GM19438 (cell line): ENCODE measurements around the gene ANKIB1.

Source experiments
- ATAC-seq: cut with Tn5 transposase; IDR thresholded peaks from one replicate; pipeline ENCODE4 v1.9.1; 2021; ENCODE audit warnings: low read depth; ENCODE audit not compliant: unreplicated experiment

ANKIB1 gene

GRCh38 chr7:92266415-92267241, 20.9 kb downstream of the ANKIB1 start:
- ATAC-seq, result no peak

- ATAC-seq, result no peak
Measured at GRCh38 chr7:92268921-92269320, 23.1 kb downstream of the ANKIB1 start.

DNA sequence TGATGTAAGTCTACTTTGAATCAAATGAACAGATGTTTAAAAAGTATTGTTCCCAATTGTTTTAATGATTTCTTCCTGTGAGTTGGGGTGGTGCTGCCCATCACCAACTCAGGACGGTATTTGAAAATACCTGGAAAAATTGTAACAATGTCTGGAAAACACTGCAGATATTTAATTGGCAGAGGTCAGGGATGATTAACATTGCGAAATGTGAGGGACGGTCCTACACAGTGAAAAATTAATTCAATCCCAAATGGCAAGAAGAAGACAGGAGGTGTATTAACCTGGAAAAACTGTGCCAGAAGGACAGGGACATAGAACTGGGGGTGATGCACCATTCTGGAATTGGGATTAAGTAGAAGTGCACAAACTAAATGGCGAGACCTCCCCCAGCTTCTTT, 29.6 kb downstream of the ANKIB1 start:
- ATAC-seq, result no peak

- peak; percentile 79 for ATAC-seq
Measured at GRCh38 chr7:92276460-92276864, 30.7 kb downstream of the ANKIB1 start.

GRCh38 chr7:92279396-92280031, 33.7 kb downstream of the ANKIB1 start:
- no peak for ATAC-seq

- ATAC-seq, result no peak
Measured at GRCh38 chr7:92281031-92281430, 35.3 kb downstream of the ANKIB1 start.

- no peak for ATAC-seq
Measured at GRCh38 chr7:92282221-92282814, 36.5 kb downstream of the ANKIB1 start.

DNA sequence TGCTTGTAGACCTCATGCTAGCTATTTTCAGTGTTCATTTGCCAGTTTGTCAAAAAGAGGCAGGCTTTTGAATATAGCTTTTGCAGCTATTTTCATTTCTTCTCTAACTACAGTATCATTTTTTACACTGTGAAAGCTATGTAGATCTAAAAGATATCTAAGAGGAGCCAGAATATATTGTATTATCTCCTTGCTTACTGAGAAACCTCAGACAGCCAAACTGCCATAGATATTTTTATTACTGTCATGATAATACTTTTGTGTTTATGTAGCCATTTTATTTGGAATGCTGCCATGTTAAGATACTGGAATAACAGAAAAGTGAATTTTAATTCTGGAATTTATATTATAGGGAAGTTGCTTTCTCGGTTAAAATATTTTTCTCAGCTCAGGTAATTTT, 37.2 kb downstream of the ANKIB1 start:
- no peak for ATAC-seq

- ATAC-seq, result no peak
Measured at GRCh38 chr7:92289321-92289720, 43.5 kb downstream of the ANKIB1 start.

- ATAC-seq, result no peak
Measured at GRCh38 chr7:92292981-92293380, 47.2 kb downstream of the ANKIB1 start.

- ATAC-seq, result no peak
Measured at GRCh38 chr7:92293896-92294590, 48.3 kb downstream of the ANKIB1 start.

GRCh38 chr7:92295391-92295790, 49.6 kb downstream of the ANKIB1 start:
- no peak for ATAC-seq

DNA sequence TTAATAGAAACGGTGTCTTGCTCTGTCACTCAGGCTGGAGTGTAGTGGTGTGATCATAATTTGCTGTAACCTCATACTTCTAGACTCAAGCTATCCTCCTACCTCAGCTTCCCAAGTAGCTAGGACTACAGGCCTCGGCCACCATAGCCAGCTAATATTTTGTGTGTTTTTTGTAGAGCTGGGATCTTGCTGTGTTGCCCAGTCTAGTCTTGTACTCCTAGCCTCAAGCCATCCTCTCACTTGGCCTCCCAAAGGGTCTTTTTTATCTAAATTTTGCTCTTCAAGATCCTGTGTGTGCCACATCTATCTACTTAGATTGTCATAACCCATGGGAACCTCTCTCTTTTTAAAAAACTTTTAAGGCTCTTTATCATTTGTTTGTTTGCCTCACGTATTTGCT, 50.5 kb downstream of the ANKIB1 start:
- no peak for ATAC-seq

GRCh38 chr7:92296880-92297445, 51.2 kb downstream of the ANKIB1 start:
- ATAC-seq, result no peak

DNA sequence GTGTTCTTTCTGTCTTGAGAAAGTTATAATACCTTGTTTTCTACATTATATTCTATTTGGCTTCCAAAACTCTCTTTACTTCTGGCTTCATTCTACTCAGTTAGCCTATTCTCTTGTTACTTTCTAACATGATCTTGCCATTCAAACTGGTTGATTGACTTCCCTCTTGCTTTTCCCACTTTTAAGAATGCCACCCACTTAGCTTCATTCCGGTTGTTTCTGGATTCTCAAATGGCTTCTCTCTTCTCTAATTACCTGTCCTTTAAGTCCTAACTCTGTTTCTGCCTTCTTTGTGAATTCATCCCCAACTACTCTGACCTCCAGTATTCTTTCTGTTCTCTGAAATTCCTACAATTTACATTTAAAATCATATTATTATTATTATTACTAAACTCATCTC, 52.0 kb downstream of the ANKIB1 start:
- ATAC-seq, result no peak

DNA sequence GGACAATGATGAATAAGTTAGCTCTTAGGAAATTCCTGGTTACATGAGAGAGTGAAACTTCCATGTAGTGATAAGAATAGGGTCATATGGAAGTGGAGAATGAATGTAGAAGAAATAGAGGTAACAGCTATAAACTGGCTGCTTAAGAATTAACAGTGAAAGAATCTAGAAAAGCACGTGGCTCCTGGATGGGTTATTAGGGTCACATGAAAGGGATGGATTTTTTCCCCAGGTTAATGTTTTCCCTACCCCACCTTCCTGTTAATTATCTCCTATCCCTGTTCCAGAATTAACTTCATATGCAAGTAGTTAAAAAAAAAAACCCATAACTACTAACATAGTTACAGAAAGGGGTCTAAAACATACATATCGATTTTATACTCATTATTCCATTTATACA, 58.0 kb downstream of the ANKIB1 start:
- no peak for ATAC-seq

- no peak for ATAC-seq
Measured at GRCh38 chr7:92304406-92304893, 58.7 kb downstream of the ANKIB1 start.

DNA sequence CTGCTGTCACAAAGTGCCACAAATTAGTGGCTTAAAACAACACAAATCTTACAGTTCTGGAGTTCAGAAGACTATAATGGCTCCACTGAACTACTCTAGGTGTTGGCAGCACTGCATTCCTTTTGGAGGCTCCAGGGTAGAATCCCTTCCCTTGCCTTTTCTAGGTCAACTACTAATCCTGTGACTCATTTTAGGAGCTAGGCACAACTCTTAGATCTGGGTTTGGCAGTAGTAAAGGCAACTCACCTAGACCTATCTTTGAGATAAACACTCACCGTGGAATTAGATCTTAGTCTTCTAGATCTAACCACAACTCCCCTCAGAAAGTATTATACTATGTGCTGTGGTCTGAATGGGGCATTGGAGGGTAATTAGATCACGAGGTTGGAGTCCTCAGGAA, 60.4 kb downstream of the ANKIB1 start:
- ATAC-seq, result no peak

DNA sequence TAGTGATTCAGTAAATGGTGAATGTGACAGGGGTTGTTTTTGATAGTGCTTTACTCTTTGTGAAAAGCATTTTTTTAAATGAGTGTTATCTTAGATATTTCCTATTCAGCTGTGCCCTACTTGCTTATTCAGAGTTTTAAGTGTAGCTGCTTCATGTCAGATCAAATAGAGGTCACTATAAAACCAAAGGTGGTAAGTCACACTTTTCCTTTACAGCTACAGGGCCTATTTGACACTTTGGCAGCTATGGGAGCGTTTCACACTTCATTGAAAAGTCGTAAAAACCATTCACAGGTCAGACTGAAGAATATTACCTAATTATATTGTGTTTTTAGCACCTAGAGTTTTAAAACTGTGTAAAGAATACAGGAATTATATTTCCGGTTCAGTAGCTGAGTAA, 67.3 kb downstream of the ANKIB1 start:
- no peak for ATAC-seq

GRCh38 chr7:92319243-92319642, 73.5 kb downstream of the ANKIB1 start:
- ATAC-seq, result no peak

DNA sequence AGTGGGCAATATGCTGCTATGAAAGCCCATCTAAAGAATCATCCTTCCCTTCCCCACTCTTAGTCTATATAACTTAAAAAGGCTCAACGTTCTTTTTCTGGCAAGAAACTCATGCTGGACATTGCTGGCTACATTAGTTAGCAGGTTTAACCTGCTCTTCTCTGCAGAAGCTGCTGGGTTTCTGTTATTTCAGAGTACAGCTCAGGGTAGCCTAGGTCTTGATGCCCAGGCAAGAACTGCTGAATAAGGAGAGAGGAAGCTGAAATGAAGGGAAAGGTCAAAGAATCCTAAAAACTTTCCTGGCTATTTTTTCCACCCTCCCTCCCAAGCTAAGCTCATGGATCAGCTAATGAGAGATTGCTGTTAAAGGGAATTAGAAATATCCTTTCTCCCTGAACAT, 79.4 kb downstream of the ANKIB1 start:
- ATAC-seq, result no peak
